HG03159 (cell line): Measurements from ENCODE around the gene FNDC1.

Source experiments
- ATAC-seq: cut with Tn5 transposase; IDR thresholded peaks from one replicate; pipeline ENCODE4 v1.9.1; 2021; ENCODE audit warnings: mild to moderate bottlenecking, moderate library complexity; ENCODE audit not compliant: unreplicated experiment

FNDC1 gene

DNA sequence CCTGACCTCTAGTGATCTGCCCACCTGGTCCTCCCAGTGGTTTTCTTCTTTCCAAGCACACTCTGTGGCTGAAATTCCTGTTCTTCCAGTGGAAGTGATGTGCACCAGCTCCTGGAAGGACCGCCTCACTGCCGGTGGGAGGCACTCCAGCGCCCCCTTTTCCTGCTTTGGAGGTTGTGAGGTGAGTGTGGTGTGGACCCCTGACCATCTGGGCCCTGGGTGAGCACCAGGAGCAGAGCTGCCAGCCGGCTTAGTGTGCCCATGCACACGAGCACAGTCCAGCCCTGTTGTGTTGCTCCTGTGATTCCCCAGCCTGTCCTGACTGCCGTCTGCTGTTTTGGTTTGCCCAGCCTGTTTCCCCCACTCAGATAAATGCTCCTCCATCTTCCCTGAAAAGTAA lies 134.6 kb downstream of the FNDC1 start:
- no peak for ATAC-seq

DNA sequence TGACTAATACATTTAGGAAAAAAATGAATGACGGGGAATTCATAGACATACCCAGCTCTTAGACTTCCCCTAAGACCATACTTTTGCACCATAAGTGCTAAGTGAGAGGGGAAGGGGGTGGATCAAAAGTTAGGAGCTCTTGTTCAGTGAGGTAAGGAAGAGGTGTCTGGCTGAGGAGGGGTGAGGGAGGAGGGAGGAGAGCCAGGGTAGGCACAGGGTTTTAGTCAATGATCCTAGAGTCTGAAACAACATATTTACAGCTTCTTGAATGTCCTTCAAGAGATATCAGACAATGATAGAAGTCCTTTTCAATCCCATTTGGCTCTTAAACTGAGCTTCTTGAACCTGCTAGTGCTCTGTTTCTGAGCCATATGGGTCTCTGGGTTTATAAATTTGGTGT lies 135.4 kb downstream of the FNDC1 start:
- no peak for ATAC-seq

DNA sequence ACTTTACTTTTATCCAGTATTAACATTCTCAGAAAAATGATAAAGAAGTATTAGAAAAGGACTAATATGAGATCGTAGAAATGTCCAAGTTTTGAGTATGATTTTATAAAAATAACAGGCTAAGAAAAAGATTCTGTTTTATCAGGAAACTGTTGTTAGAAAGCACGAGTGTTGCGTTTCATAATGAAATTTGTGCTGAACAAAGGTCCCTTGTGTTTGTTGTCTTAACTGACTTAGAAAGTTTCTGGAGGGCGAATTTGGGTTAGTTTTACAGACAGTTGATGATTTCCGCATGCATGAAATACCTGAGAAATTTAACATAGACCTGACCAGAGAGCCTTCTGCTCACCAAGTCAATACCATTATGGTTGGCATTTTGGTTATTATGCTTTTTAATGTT lies 136.0 kb downstream of the FNDC1 start:
- no peak for ATAC-seq

DNA sequence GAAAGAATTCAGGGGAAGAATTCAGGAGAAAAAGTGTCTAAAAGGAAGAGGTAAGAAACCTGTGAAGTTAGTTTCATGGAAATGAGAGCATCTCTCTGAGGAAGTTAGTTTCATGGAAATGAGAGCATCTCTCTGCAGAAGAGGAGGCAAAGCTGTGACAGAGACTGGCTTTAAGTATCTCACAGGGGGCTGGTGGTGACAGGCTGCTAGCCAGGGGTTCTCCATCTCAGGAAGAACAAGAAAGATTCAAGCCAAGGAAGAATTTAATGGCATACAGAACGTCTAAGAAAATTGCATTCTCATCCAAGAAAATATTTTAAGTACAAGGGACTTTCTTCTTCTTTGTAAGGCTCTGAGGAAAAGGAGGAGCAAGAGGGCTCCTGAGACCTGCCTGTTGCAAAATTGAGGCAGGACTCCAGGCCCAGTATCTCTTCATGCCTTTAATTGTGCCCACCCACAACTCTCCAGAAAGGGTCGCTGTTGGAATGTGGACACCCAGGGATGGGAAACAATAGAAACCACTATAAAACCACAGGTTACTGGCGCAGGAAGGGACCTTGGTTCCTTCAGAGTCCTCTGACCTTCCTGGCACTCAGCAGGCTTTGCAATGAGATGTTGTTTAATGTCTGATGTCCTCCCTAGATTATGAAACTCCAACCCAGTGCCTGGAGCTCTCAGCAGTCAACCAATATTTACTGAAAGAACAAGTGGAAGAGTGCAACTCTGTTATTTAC lies 136.8 kb downstream of the FNDC1 start:
- ATAC-seq, result no peak

DNA sequence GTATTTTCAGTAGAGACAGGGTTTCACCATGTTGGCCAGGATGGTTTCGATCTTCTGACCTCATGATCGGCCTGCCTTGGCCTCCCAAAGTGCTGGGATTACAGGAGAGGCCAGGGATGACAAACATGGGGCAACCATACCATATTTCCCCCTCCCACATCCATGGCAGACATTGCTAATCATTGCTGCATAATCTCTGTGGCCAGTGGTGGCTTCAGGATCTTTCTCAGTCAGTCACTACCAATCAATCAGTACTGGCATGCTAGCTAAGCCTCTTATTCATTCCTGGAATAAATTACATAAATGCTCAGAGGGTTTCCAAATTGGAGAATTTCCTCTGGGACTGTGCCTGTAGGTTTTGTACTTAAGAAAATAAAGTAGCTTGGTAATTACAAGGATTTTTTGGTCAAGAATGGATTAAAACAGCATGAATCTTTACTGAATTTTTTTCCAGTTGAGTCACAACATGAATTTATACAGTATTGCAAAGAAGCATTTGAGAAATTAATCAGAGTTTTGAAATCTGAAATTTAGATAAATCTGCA lies 138.1 kb downstream of the FNDC1 start:
- ATAC-seq, result no peak

DNA sequence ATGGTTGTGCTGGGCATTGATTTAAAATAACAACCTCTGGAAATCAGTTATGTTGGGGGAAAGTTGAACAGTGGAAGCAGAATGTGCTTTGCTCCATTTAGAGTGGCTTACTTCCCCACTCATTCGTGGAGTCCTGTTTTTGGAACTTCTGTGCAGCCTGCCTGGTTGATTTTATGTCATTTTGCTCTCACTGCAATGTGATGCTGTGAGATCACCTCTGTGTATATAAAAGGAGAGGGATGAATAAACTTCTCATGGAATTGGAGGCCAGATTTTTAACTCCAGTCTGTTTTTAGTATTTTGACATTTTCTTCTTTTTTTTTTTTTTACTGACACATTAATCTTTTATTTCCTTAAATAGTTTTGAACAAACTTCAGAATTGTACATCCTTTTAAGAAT lies 139.0 kb downstream of the FNDC1 start:
- ATAC-seq, result no peak

DNA sequence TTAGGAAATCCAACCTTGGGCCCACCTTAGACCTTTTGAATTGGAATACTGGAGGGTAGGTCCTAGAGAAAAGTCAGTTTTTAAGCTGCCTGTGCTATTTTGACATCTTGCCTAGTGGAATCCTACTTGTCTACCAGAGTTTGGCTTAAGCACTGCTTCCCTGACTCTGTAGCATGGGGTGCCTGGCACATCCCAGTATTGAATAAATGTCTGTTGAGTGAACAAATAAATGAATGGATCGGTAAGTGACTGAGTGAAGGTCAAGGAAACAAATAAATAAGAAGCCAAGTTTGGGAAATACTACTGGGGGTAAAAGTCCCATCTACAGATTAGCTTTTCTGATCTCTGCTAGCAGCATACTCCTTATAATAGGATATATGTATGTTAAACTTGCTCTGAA lies 140.5 kb downstream of the FNDC1 start:
- no peak for ATAC-seq

DNA sequence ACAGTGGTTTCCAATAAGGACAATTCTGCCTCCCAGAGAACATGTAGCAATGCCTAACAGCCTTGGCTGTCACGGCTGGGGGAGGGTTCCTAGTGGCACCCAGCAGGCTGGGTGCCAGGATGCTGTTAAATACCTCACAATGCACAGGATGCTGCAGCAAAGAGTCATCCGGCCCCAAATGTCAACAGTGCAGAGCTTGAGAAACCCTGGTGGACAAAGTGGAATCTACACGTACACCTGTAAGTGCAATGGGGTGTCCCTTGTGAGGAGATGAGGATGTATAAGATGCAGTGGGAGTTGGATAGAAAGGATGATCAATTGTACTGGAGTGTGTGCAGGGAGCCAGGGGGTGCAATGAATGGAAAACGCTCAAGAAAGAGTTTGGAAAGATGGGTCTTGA lies 142.4 kb downstream of the FNDC1 start:
- peak; percentile 68 for ATAC-seq

DNA sequence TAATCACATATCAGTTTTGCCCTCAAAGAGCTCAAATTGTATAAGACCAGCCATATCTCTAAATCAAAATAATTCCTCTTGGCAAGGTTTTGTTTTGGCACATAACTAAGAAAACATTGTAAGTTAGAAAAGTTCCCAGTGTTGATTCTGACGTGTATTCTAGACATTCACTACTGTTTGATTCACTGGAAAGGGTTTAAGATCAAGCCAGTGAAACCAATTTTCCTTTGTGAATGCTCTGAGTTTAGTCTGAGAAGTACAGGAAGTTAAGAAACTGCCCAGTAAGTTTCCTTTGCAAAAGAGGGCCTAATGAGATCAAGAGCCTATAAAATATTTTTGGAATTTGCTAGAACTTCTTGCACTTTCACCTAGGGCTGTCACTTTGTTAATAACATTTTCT lies 143.0 kb downstream of the FNDC1 start:
- ATAC-seq, result no peak

DNA sequence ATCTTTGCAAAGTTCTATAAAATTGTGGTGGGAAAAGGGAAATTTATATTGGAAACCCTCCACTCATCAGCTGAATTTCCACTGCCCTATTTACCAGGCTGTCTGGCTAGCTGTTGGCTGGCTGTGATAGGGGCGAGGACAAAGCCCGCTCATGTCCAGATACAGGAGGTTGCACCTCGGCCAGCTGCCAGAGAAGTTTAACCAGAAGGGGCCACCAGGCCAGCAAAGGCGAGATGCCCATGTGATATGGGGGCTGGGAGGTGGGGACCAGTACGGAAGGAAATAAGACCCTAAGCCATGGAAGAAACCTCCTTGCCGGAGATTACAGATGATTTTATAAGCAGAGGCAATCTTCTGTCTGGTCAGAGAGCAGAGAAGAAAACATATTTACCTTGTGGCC lies 143.8 kb downstream of the FNDC1 start:
- ATAC-seq, result no peak

DNA sequence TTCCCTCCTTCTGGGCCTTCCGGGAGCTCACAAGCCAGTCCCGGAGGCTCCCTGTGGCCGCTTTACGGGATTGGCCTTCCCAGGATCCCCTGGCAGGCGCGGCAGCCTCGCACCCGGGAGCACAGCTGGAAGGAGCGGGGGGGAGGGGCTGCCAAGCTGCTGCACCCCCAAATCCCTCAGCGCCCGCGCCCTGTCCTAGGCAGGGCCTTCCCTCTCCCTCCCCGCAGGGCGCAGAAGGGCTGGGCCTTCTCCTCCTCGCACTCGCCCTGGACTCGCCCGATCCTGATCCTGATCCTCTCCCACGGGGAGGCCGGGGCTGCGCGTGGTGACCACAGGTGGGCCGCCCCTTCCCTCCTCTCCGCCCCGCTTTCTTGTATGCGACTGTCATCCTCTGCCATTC lies 146.4 kb downstream of the FNDC1 start:
- ATAC-seq, result no peak

DNA sequence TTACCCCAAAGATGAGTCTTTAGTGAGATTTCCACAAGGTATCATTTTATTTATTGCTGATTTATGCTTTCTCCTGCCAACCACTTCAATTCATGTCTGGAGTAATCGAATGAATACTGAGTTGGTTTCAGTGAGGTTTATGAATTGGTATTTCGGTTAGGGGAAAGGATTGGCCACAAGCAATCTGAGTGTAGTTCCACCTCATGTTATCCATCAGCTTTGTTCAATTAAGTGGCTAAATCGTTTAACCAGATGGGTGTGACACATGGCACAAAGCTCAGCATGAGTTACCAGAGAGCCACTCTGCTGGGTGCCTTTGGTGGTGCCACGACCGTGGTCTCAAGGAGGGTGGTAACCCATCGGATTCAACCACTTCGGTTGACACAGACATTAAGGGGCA lies 148.2 kb downstream of the FNDC1 start:
- no peak for ATAC-seq

DNA sequence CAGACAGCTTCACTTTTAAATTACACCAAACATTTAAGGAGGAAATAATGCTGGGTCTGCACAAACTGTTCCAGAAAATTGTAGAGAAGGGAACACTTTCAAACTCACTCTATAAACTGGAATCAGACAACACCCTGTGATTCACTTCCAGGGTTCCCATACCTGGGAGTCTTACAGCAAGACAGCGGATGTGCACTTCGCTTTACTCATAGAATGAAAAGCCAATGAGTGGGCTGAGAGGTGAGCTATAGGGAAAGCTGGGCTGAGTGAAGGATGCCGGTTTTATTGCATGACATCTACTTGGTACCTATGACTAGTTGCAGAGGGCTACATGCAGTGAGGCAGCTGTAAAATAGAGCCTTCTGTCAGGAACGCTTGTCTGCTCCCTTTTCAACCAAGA lies 152.1 kb downstream of the FNDC1 start:
- ATAC-seq, result no peak
